OCI-M1 (cell line): ENCODE results near the gene PDP2.

ENCODE experiments used
- DNase-seq: peaks from one replicate; lab custom pipeline; 2025; lab: John Stamatoyannopoulos, UW

The PDP2 gene

GRCh38 chr16:66935314-66936011, 55.1 kb downstream of the PDP2 start, which contains the start of gene CES2:
Gene CES2 (plus strand): TSS chr16:66935516. CDS start chr16:66935636, 120 bp downstream.
- no peak for DNase-seq

GRCh38 chr16:66936462-66936861, 56.1 kb downstream of the PDP2 start:
- DNase-seq = no peak

GRCh38 chr16:66936889-66937554, 56.7 kb downstream of the PDP2 start:
- DNase-seq = peak; percentile 16

DNA sequence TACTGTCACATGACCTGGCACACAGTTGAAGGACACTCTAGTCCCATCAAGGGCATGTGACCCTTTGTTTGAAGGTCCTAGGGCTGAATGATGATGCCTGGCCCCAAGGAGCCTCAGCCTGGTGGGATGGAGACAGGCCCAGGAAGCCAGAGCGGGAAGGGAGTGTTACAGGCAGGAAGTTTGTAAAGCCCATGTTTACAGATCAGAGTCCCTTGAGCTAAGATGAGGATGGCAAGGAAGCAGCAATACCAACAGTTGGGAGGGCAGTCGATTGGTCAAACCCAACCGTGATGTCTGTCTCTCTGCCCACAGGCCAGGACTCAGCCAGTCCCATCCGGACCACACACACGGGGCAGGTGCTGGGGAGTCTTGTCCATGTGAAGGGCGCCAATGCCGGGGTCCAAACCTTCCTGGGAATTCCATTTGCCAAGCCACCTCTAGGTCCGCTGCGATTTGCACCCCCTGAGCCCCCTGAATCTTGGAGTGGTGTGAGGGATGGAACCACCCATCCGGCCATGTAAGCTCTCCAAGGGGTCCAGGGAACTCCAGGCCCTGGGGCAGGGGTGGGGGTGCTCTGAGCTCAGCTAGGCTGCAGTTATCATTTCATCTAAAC, 57.5 kb downstream of the PDP2 start:
- DNase-seq = no peak

DNA sequence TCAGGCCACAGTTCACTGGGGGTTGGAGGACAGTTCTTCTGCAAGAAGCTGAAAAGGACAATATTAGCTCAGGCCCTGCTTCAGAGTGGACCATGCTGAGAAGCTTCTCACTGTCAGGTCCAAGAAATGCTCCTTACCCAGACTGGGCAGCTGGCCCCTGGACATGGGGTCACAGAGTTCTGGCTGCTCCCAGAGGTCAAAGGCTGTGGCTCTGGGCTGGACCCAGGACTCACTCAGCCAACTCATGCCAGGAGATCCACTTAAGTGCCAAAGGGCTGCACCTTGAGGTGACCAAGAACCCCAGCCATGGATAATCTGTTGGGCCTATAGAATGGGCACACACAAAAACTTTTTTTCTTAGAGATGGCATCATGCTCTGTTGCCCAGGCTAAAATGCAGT, 59.1 kb downstream of the PDP2 start:
- no peak for DNase-seq

- DNase-seq = no peak
Observed at GRCh38 chr16:66940236-66940635, 59.9 kb downstream of the PDP2 start.
